ENCODE measurements around the gene KCNH1.
"Not testable (repeated sequence)": the region's sequence is repeated elsewhere in the genome, so short reads cannot be mapped to it uniquely, and the experiment has no call there.

The KCNH1 gene

GRCh38 chr1:210684466-210685294 lies 449.3 kb downstream of the KCNH1 start:
- DNase-seq (ENCODE audit: low spot score) = no peak

DNA sequence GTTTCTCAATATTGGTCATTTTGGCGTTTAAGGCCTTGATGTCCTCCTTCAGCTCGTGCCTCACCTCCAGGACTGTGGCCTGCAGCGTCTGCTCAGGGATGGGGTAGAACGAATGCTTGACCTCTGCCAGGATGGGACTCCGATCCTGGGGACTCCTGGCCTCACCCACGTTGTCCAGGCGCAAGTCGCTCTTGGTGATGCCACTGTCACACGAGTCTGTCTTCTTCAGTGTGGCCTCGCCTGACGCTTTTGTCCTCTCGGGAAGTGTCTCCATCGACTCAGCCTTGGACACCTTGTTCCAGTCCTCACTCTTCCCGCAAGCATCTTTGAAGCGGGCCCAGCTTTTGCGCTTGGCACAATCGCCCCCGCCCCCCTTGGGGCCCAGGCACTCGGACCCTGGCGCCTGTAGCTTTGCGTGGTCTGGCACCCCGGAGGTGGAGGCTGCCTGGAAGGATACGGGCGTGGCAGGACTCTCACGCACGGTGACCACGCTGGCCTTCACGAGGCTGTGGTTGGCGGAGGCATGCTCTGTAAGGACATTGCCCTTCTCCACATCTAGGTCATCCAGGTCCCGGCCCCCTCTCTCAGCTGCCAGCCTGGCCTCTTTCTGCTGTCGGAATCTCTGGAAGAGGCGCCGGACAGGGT lies 450.4 kb downstream of the KCNH1 start:
- DNase-seq (ENCODE audit: low spot score) = no peak

GRCh38 chr1:210681158-210681557 lies 452.8 kb downstream of the KCNH1 start:
- DNase-seq (ENCODE audit: low spot score) = no peak

DNA sequence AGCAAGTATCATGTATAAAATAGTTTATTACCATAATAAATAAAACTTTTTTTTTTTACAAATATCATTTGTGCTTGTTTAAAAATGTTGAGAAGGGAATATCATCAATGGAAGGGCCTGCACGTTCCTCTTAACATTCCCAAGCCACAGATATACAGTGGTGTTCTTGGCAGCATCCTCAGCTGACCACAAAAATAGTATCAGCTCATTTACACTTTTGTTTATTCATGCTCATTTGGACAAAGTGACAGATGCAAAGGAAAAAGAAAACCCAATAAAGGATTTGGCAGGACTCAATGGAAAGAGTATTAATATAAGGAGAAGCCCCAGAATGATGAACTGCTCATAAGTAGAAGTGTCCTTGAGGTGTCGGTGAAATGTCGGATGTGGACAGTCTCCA lies 455.6 kb downstream of the KCNH1 start:
- DNase-seq (ENCODE audit: low spot score) = no peak

DNA sequence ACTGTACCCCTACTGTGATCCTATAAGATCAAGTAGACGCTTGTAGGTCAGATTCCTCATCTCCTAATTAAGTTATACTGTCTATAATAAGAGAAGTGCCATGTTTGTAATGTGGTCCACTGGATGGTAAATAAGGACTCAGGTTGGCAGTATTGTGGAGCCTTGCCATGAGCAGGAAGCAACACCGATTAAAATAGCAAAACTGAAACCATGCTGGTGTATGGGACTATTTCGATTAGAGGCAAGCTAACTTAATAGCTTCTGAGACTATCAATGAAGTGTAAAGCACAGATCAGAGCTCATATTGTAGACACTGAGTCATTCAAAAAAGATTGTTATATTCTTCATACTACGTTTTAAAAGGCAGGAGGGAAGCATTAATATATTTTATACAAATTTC lies 456.4 kb downstream of the KCNH1 start:
- DNase-seq (ENCODE audit: low spot score) = no peak

DNA sequence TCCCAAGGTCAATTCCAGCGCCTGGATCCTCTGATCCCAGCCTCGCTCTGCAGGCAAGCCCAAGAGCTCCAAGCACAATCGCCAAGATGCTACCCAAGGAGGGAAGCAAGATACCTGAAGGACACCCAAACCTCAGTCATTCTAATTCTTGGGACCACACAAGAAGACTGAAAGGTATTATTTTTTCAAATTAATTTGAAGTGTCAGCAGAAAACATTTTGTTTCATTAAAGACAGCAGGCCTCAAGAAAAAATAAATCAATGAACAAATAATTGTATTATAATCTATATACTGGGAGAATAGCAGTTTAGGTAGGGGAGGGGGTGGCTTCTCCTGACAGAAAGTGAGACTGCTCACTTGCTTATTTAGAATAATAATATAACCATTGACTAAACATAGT lies 457.4 kb downstream of the KCNH1 start:
- DNase-seq (ENCODE audit: low spot score) = no peak

- no peak for DNase-seq (ENCODE audit: low spot score)
These were observed 459.8 kb downstream of the KCNH1 start for GRCh38 chr1:210674151-210674550.

DNA sequence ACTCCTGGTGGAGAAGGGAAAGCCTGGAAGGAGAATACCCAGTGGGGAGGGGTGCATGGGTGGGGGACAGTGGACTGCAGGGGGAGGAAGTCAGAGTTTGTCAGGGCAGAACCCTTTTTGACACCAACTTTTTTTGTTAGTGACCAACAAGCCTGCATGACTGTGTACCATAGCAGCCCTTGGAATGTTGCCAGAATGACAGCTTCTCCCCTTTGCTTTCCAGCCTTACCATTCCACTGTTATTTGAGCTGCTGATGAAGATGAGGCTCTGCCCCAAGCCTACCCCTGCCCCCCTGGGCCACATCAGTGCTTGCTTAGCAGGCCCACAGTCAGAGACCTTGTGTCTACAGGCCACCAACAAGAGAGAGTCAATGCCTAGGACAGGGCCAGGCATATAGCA lies 464.0 kb downstream of the KCNH1 start:
- no peak for DNase-seq (ENCODE audit: low spot score)

DNA sequence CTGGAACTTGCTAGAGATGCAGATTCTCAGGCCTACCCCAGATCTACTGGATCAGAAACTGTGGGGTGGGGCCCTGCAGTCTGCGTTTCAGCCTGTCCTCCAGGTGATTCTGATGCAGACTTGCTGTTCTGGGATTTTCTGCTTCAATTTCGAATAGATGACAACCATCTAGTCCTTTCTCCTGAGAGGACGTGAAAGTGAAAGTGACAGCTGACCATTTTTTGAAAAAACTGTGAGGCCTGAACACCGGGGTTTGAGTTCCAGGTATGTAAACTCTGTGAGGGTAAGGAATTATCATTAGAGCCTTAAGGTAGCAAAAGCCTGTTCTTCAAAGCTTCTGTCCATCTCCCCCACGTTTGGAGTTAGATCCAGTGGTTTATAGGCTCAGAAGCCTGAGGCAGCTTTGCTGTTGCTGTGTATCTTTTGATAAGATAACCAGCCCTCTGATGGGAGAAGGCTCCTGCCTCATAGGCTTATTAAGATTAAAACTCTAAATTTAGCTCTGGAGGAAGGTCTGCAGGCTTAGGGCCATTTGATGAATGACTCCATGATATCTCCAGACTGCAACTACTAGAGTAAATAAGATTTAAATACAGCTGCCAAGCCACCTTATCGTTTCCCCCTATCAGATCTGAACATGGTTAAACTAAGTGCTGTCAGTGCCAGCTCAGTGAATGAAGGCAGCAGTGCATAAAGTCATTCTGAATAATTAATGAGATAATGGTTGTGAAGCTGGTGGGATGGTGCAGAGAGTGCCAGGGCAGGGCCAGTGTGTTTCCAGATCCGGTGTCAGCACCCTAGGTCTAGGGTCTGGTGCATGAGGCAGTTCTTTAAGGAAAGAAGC lies 470.0 kb downstream of the KCNH1 start:
- DNase-seq (ENCODE audit: low spot score) = no peak

- DNase-seq (ENCODE audit: low spot score) = no peak
These were observed 471.5 kb downstream of the KCNH1 start for GRCh38 chr1:210662291-210663050.

GRCh38 chr1:210661520-210661919 lies 472.4 kb downstream of the KCNH1 start:
- not testable (repeated sequence) for DNase-seq (ENCODE audit: low spot score)

DNA sequence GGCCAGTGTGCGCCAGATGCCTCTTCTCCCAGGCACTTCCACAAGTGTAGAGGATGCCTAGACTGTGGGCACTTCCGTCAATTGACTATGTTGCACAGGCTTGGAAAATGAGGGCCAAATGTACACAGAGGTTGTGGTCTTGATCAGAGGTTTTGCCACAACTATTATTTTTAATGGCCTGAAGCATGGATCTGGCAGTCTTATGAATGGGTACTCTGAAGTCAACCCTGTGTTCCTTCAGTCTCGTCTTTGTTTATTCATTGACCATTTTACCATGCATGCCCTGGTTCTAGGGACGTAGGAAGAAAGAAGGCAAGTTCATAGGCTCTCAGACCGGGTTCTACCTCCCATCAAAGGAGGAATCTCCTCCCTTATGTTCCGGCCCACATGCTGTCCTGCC lies 476.1 kb downstream of the KCNH1 start:
- DNase-seq (ENCODE audit: low spot score) = no peak

- DNase-seq (ENCODE audit: low spot score) = no peak
These were observed 478.4 kb downstream of the KCNH1 start for GRCh38 chr1:210655511-210655910.

GRCh38 chr1:210654176-210654981 lies 479.6 kb downstream of the KCNH1 start:
- DNase-seq (ENCODE audit: low spot score) = no peak

DNA sequence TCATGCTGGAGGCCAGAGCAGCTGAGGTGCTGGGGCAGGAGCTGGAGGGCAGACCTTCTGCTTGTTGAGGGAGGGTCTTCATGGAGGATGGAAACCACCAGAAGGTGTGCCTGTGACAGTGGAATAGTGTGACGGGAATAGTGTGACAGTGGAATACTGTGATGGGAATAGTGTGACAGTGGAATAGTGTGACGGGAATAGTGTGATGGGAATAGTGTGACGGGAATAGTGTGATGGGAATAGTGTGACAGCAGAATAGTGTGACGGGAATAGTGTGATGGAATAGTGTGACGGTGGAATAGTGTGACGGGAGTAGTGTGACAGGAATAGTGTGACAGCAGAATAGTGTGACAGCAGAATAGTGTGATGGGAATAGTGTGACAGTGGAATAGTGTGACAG lies 480.2 kb downstream of the KCNH1 start:
- DNase-seq (ENCODE audit: low spot score) = no peak

- DNase-seq (ENCODE audit: low spot score) = no peak
These were observed 481.5 kb downstream of the KCNH1 start for GRCh38 chr1:210652329-210652954.

- no peak for DNase-seq (ENCODE audit: low spot score)
These were observed 483.5 kb downstream of the KCNH1 start for GRCh38 chr1:210650403-210650802.

- DNase-seq (ENCODE audit: low spot score) = no peak
These were observed 485.2 kb downstream of the KCNH1 start for GRCh38 chr1:210648588-210649269.

DNA sequence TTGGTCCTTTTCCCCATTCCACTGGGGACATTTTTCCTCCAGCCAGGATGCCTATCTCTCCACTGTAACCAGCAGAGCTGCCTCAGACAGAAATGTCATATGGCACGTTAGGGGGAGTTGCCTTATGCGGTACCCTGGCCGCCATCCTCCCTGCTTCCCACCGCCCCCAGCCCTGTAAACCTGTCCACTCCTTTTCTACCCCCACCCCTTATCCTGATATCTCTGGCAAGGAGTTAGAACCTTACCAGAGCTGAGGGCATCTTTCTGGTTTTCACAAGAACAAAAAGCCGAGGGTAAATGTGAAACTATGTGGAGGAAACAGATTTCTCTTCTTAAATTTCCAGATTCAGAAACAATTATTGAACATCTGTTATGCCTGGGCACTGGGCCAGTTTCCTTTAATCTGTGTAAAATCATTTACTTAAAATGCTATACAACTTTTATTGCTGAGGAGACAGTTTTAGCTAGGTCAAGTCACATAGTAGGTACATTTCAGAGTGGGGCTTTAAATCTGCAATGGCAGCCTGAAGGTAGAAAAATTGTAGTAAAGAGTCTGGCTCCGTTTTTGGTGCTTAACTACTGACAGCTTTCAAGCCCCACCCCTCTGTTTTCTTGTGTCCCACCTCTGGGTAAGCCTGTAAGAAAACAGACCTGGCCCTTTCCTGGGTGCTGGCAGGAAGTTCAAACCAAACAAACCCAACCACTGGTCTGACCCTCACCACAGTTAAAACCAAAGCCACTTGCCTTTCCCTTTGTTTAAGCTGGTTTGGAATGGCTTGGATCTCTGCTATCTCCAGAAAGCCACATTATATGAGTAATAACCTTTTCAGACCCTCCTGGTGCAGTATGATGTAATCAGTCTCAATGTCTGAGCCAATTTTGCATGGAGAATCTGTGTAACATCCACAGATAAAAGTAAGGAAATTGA lies 486.3 kb downstream of the KCNH1 start:
- peak; percentile 11 for DNase-seq (ENCODE audit: low spot score)

Measured in hepatic stellate cell (primary cell).